GM19193 (cell line): Measurements from ENCODE around the gene TTBK2.

ENCODE experiments used
- POLR2A ChIP-seq: IDR thresholded peaks from 4 replicates; pipeline ENCODE4 v1.6.1; 2011; ENCODE audit not compliant: insufficient read depth, insufficient read length; ENCODE audit errors: extremely low read depth

TTBK2 gene

DNA sequence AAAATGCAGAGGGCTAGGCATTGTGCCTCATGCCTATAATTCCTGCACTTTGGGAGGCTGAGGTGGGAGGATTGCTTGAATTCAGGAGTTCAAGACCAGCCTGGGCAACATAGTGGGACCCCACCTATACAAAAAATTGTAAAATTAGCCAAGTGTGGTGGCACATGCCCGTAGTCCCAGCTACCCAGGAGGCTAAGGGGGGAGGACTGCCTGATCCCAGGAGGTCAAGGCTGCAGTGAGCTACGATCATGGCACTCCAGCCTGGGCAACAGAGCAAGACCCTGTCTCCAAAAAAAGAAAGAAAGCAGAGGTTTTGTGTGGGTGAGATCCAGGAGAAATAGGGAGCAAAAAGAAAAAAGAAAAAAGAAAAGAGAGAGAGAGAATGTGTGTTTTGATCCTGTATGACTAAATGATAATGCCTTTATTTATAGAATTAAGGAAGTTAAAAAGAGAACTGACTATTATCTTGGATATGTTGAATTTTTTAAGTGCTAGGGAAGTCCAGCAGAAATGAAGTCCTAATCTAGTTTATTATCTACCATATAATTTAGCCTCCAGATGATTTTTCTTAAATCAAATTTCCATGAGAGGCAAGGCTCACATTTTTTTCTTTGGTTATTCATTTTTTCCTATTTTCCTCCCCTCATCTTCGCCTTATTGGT, 4.8 kb downstream of the TTBK2 start:
- no peak for TF ChIP-seq POLR2A

DNA sequence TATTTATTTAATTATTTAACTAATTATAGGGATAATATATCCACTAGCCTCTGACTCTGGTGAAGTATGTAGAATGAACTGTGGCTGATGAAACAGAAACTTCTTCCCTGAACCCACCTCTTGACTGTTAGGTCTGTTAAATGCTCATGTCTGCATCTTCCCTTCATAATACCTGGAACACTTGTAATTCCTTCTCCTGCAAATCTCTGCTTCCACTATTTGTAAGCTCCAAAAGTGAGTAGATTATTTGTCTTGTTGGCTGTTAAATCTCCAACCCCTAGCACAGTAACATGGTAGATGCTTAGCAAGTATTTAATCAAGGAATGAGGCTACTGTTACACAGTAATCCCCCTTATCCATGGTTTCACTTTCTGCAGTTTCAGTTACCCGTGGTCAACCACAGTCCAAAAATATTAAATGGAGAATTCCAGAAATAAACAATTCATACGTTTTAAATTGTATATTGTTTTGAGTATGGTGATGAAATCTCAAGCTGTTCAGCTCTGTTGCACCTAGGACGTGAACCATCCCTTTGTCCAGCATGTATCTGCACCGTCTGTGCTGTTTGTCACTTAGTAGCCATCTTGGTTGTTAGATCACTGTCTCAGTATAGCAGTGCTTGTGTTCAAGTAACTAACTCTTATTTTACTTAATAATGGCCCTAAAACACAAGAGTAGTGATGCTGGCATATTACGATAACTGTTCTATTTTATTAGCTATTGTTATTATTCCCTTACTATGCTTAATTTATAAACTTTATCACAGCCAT, 5.7 kb downstream of the TTBK2 start:
- no peak for TF ChIP-seq POLR2A

DNA sequence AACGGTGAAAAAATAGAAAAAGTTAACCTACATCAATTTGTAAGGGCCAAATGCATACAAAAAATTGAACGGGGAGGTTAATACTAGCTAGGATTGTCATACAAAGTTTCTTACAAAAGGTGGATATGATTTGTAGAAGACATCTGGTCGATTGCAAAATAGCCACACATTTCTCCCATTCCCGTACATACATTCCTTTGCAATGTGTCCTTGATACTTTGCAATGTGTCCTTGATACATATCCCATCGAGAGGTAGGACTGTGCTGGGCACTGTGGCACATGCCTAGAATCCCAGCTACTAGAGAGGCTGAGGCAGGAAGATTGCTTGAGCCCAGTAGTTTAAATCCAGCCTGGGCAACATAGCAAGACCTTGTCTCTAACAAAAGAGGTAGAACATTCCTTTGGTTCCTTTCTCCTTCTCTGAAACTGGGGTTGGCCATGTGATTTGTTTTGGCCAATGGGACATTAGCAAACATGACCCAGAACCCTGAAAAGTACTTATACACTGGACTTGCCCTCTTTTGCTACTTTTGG, 9.5 kb downstream of the TTBK2 start:
- no peak for TF ChIP-seq POLR2A

DNA sequence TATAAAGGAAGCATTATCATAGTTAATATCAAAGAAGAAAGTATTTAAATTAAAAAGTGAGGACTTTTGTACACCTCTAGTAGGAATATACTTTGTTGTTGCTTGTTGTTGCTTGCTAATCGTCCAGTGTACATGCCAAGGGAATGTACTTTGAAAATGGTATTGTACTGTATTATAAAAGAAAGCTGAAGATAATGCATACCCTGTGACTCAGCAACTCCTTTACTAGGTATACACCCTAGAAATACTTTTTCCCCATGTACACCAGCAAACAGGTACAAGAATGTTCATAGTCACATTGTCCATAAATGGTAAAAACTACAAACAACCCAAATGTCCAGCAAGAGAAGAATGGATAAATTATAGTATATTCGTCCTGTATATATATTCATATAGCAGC, 12.0 kb downstream of the TTBK2 start:
- no peak for TF ChIP-seq POLR2A

DNA sequence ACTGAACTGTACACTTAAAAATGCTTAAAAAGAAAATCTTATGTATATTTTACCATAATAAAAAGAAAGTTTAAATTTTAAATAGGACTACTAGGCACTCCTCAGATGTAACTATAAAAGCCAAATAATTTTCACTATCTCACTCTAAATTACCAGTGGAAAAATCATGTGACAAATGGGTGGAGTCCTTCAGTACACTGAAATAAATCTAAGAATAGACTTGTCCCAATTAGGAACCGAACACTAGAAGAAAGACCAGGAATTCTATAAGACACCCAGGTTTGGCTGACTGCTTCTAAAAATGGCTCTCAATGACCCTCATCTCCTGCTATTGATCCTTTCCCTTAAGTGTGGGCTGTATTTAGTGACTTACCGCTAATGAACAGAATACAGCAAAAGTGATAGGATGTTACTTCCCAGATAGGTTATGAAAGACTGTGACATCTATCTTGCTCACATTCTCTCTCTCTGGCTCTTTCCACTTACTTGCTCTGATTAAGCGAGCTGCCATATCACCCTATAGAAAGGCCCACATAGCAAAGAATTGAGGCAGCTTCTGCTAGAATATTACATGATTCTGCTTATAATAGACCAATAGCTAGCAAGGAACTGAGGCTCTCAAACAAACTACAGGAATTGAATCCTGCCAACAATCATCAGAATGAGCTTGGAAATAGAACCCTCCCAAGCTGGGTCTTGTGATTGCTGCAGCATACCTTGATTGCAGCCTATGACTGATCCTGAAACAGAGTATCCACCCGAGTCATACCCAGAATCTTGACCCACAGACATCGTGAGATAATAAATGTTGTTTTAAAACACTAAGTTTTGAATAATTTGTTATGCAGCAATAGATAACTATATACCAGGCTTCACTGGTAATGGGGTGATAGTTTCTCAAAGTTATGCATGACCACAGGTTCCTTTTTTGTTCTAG, 16.9 kb downstream of the TTBK2 start:
- no peak for TF ChIP-seq POLR2A

DNA sequence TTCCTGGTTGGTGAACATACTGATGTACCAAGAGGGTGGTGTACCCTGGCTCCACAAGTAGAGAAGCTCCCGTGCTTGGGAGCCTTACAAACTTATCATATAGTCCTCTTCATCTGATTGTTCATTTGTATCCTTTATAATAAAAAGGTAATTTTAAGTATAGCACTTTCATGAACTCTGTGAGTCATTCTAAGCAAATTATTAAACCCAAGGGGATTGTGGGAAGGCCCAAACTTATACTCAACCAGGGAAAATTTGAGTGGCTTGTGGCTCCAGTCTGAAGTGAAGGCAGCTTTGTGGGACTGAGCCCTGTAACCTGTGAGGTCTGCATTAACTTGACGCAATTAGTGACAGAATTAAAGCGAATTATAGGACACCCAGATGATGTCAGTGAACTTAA, 29.0 kb downstream of the TTBK2 start:
- no peak for TF ChIP-seq POLR2A

DNA sequence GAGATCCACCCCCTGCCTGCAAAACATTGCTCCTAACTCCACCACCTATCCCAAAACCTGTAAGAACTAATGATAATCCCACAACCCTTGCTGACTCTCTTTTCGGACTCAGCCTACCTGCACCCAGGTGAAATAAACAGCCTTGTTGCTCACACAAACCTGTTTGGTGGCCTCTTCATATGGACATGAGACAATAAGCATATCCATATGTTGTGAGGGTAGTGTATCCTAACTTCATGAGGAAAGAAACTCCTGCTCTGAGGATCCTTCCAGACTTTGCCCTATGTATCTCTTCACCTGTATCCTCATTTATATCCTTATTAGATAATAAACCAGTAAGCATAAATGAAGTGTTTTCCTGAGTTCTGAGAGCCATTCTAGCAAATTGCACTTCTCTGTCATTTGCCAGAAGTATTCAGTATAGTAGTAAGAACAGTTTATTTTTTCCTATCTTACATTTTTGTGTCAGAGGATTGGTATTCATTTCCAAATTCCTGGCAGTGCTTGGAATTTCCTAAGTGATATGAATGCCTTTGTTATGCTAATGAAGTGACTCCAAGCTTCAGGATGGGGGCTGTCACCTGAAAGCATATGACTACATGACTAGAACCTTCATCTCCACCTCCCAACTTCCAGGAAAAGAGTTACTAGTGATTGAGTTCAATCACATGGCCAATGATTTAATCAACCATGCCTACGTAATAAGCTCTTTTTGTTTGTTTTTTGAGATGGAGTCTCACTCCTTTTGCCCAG, 30.2 kb downstream of the TTBK2 start:
- no peak for TF ChIP-seq POLR2A

DNA sequence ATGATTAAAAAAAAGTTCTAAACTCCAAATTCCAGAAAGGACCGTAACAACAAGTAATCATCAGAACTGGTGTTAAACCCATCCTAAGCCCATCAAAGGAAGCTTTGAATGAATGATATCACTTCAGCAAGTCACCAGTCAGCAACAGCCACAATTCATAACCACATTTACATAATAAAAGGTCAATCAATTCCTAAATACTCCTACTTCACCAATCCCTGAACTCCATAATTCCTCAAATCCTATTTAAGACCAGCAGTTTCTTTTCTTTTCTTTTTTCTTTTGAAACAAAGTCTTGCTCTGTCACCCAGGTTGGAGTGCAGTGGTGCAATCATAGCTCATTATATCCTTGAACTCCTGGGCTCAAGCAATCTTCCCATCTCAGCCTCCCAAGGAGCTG, 40.5 kb downstream of the TTBK2 start:
- TF ChIP-seq POLR2A, result no peak

DNA sequence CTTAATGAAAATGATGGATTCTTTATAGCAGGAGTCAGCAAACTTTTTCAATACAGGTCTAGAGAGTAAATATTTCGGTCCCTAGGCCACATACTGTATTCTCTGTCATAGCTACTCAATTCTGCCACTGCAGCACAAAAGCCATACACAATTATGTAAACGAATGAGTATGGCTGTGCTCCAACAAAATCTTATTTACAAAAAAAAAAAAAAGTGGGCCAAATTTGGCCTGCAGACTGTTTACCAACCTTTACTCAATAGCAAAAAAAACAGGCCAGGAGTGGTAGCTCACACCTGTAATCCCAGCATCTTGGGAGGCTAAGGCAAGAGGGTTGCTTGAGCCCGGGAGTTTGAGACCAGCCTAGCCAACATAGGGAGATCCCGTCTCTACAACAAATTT, 41.1 kb downstream of the TTBK2 start:
- no peak for TF ChIP-seq POLR2A

DNA sequence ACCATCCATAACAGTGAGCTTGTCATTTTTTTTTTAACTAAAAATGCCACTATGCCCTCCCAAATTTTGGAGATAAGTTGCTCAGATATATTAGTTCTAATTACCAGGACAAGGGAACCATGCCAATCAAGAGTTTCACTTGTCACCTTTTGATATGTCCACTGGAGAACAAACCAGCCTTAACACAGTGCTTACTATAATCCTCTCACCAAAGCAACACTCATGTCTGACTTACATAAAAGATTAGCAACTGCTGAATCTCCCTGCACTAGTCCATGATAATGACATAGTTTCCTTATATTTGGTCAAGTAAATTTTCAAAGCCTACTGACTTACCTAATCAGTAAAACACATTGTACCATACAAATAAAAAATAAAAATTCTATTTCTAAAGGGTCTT, 44.4 kb downstream of the TTBK2 start:
- TF ChIP-seq POLR2A, result no peak

DNA sequence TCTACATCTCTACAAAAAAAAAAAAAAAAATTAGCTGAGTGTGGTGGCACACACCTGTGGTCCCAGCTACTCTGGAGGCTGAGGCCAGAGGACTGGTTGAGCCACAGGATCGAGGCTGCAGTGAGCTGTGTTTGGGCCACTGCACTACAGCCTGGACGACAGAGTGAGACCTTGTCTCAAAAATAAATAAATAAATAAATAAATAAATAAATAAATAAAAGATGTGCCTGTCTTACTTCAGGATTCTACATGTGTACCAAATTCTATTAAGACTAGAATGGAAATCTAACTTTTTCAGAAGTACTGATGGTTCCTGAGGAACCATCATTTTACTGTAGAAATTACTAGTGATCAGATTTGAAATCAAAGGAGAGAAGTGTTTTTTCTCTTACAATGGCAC, 51.9 kb downstream of the TTBK2 start:
- TF ChIP-seq POLR2A, result no peak

DNA sequence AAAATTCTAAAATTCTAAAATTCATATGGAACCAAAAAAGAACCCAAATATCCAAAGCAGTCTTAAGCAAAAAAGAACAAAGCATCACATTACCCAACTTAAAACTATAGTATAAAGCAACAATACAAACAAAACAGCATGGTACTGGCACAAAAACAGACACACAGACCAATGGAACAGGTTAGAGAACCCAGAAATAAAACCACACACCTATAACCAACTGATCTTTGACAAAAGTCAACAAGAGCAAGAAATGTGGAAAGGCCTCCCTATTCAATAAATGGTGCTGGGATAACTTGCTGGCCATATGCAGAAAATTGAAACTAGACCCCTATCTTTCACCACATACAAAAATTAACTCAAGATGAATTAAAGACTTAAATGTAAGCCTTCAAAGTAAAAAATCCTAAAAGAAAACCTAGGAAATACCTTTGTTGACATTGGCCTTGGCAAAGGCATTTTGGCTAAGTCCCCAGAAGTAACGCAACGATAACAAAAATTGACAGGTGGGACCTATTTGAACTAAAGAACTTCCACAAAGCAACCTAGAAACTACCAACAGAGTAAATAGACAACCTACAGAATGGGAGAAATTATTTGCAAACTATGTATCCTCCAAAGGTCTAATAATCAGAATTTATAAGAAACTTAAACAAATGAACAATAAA, 56.9 kb downstream of the TTBK2 start:
- no peak for TF ChIP-seq POLR2A

DNA sequence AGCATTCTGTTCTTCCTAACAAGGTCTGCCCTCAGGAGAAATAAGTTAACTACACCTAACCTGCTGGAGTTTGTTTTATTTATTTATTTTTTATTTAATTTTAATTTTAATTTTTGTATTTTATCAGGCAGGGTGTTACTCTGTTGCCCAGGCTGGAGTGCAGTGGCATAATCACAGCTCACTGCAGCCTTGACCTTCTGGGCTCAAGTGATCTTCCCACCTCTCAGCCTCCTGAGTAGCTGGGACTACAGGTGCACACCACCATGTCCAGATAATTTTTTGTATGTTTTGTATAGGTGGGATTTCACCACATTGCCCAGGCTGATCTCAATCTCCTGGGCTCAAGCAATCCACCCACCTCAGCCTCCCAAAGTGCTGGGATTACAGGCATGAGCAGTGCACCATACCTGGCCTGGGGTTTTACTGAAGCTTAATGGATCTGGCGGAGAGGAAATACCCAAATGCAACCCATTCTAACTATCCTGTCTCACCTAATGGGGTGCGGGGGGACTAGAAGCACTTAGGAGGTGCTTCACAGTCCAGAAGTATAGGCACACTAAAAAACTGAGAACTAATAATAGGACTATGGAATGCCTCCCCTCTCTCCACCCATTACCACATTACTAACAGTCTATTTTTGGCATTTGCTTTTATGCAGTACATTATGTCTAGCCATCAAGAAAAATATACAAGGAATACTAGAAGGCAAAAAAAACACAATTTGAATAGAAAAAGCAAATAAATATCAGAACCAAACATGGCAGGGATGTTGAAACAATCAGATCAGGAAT, 61.4 kb downstream of the TTBK2 start:
- TF ChIP-seq POLR2A, result no peak
